Neural progenitor cell (in vitro differentiated cells): ENCODE measurements around the gene ZBED2. TPM values are rescaled to one million over a fixed set of nuclear protein-coding genes. Genes with fewer than 3 reads are reported as not detected.

Source experiments
- DNase-seq: peaks from one replicate; pipeline ENCODE4 v3.0.0-alpha.2; 2016; ENCODE audit warnings: low spot score
- H2AFZ ChIP-seq: fragments of 200-600 bp; sonication (generic); replicated peaks from 2 replicates; pipeline ENCODE4 v1.6.1; 2016; ENCODE audit warnings: antibody characterized with exemption
- H3F3A ChIP-seq: fragments of 200-600 bp; sonication (generic); 2 replicates; pipeline ENCODE4 v1.6.1; 2016; ENCODE audit warnings: antibody characterized with exemption, low read depth
- H3K27ac ChIP-seq: fragments of 200-600 bp; sonication (generic); 2 replicates; pipeline ENCODE4 v1.5.1; 2016; ENCODE audit warnings: mild to moderate bottlenecking
- H3K27me3 ChIP-seq: fragments of 200-600 bp; sonication (generic); 2 replicates; pipeline ENCODE4 v1.6.1; 2016; ENCODE audit warnings: mild to moderate bottlenecking, moderate library complexity
- H3K36me3 ChIP-seq: fragments of 200-600 bp; sonication (generic); 2 replicates; pipeline ENCODE4 v1.5.1; 2016
- H3K4me1 ChIP-seq: fragments of 200-600 bp; sonication (generic); 2 replicates; pipeline ENCODE4 v1.6.1; 2016; ENCODE audit warnings: mixed run types
- H3K4me2 ChIP-seq: fragments of 200-600 bp; sonication (generic); 2 replicates; pipeline ENCODE4 v1.6.1; 2016
- H3K4me3 ChIP-seq: fragments of 200-600 bp; sonication (generic); 2 replicates; pipeline ENCODE4 v1.5.1; 2016
- H3K79me2 ChIP-seq: fragments of 200-600 bp; sonication (generic); 2 replicates; pipeline ENCODE4 v1.6.1; 2016; ENCODE audit warnings: low read depth
- H3K9ac ChIP-seq: fragments of 200-600 bp; sonication (generic); 2 replicates; pipeline ENCODE4 v1.6.1; 2016
- H3K9me3 ChIP-seq: fragments of 200-600 bp; sonication (generic); 2 replicates; pipeline ENCODE4 v1.5.1; 2016; ENCODE audit warnings: low read depth
- H4K20me1 ChIP-seq: fragments of 200-600 bp; sonication (generic); 2 replicates; pipeline ENCODE4 v1.6.1; 2016; ENCODE audit warnings: low read depth
- H3K27ac Mint-ChIP-seq: 3 replicates; pipeline ENCODE4 v1.8.0; 2021; ENCODE audit warnings: mixed read lengths
- H3K27me3 Mint-ChIP-seq: 2 replicates; pipeline ENCODE4 v1.8.0; 2022; ENCODE audit warnings: low read depth, mild to moderate bottlenecking, inconsistent platforms, moderate library complexity, mixed read lengths; ENCODE audit not compliant: insufficient read depth
- H3K36me3 Mint-ChIP-seq: 3 replicates; pipeline ENCODE4 v1.8.0; 2021; ENCODE audit warnings: mixed read lengths
- H3K4me1 Mint-ChIP-seq: 3 replicates; pipeline ENCODE4 v1.8.0; 2021; ENCODE audit warnings: mixed read lengths
- H3K4me3 Mint-ChIP-seq: 3 replicates; pipeline ENCODE4 v1.8.0; 2021; ENCODE audit warnings: mild to moderate bottlenecking, moderate library complexity, mixed read lengths
- H3K9me3 Mint-ChIP-seq: 3 replicates; pipeline ENCODE4 v1.8.0; 2020; ENCODE audit warnings: mixed read lengths
- CTCF ChIP-seq: fragments of 200-600 bp; sonication (generic); IDR thresholded peaks from 2 replicates; pipeline ENCODE4 v1.5.1; 2017; ENCODE audit warnings: antibody characterized with exemption, mild to moderate bottlenecking
- EZH2 ChIP-seq: fragments of 200-600 bp; sonication (generic); IDR thresholded peaks from 2 replicates; pipeline ENCODE4 v1.6.1; 2017; ENCODE audit warnings: antibody characterized with exemption, mild to moderate bottlenecking, moderate library complexity
- EZH2phosphoT487 ChIP-seq: fragments of 200-600 bp; sonication (generic); IDR thresholded peaks from 2 replicates; pipeline ENCODE4 v1.6.1; 2017; ENCODE audit warnings: antibody characterized with exemption
- total RNA-seq: library from RNA; depleted of rRNA; stranded (reverse); fragments of >200 nt; gene quantifications from 2 replicates; pipeline ENCODE4 v1.2.3, GENCODE V29; 2015; ENCODE audit warnings: low replicate concordance

The ZBED2 gene
- total RNA-seq, 1 donor from 2014 or later = not detected

DNA sequence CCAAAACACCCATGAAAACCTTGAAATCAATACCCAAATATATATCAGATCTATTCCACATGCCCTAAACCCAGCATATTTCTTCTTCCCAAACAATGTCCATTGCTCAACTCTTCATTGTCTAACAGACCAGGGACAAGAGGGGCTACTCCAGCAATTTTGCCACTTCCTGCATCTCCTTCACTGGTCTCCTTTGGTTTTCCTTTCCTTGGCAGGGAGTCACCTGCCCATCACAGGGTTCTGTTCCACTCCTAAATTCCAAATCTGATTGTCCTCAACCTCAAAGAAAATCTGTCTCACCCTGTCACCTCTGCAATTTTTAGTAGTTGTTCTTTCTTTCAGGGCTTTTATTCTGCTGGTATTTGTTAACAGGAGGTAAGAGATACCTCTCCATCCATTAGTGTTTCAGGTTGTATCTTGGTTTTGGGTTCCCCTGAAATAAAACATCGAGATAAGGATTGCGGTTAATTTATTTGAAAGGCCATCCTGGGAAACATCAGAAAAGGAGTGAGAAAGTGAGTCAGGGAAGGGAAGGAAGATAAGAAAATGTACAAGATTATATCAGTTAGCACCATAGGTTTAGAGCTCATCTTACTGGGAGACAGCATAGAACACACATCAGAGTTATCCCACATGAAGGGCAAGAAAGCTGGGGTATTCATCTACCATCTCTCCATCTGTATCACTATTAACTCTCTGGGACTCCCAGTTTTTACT is 13.6 kb downstream of the ZBED2 start:
- TF ChIP-seq EZH2 (no peak), CTCF (no peak)
- no peaks in the 10 kb centered on the region for H3F3A ChIP-seq
- H3K4me2 ChIP-seq = no peak overlapping the region
- H3K9me3 Mint-ChIP-seq = peaks cover 6% of the 10 kb centered on the region
- no peak overlapping the region for H2AFZ ChIP-seq
- H4K20me1 ChIP-seq = no peaks in the 10 kb centered on the region
- no peaks in the 10 kb centered on the region for H3K36me3 ChIP-seq
- DNase-seq = no peak
- no peaks in the 10 kb centered on the region for H3K36me3 Mint-ChIP-seq
- H3K27ac Mint-ChIP-seq = no peak overlapping the region
- no peak overlapping the region for H3K27ac ChIP-seq
- no peaks in the 10 kb centered on the region for H3K4me1 ChIP-seq
- H3K4me1 Mint-ChIP-seq = no peaks in the 10 kb centered on the region
- no peaks in the 10 kb centered on the region for H3K27me3 ChIP-seq
- no peaks in the 10 kb centered on the region for H3K79me2 ChIP-seq
- H3K27me3 Mint-ChIP-seq = peaks cover 2% of the 10 kb centered on the region
- H3K4me3 ChIP-seq = no peak overlapping the region
- no peak overlapping the region for H3K4me3 Mint-ChIP-seq
- H3K9ac ChIP-seq = no peak overlapping the region
- no peaks in the 10 kb centered on the region for H3K9me3 ChIP-seq

DNA sequence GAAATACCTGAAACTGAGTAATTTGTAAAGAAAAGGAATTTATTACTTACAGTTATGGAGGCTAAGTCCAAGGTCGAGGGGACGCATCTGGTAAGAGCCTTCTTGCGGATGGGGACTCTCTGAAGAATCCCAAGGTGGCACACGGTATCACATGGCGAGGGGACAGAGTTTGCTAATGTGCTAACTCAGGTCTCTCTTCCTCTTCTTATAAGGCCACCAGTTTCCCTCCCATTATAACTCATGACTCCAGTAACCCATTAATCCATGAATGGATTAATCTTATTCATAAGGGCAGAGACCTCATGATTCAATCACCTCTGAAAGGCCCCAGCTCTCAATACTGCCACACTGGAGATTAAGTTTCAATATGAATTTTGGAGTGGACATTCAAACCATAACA is 15.7 kb downstream of the ZBED2 start:
- Histone ChIP-seq H3K9me3 (no peaks in the 10 kb centered on the region), H3K27me3 (no peaks in the 10 kb centered on the region), H3K27ac (no peak overlapping the region), H2AFZ (no peak overlapping the region), H3K4me1 (no peaks in the 10 kb centered on the region), H4K20me1 (no peaks in the 10 kb centered on the region), H3K36me3 (no peaks in the 10 kb centered on the region), H3F3A (no peaks in the 10 kb centered on the region), H3K4me2 (no peak overlapping the region), H3K4me3 (no peak overlapping the region), H3K79me2 (no peaks in the 10 kb centered on the region), H3K9ac (no peak overlapping the region)
- no peak for TF ChIP-seq EZH2
- TF ChIP-seq CTCF = no peak
- TF ChIP-seq EZH2phosphoT487 = no peak
- Mint-ChIP-seq H3K4me1 (no peaks in the 10 kb centered on the region), H3K9me3 (peaks cover 4% of the 10 kb centered on the region), H3K4me3 (no peak overlapping the region), H3K27ac (no peak overlapping the region), H3K27me3 (peaks cover 2% of the 10 kb centered on the region), H3K36me3 (no peaks in the 10 kb centered on the region)
- no peak for DNase-seq

- Histone ChIP-seq H3K9me3 (no peaks in the 10 kb centered on the region), H3K79me2 (no peaks in the 10 kb centered on the region), H3K27ac (no peak overlapping the region), H3K27me3 (no peaks in the 10 kb centered on the region), H4K20me1 (no peaks in the 10 kb centered on the region), H3K9ac (no peak overlapping the region), H3K4me3 (no peak overlapping the region), H3F3A (no peaks in the 10 kb centered on the region), H3K36me3 (no peaks in the 10 kb centered on the region), H3K4me2 (no peak overlapping the region), H2AFZ (no peak overlapping the region), H3K4me1 (no peaks in the 10 kb centered on the region)
- Mint-ChIP-seq H3K4me1 (no peaks in the 10 kb centered on the region), H3K9me3 (peaks cover under 1% of the 10 kb centered on the region), H3K4me3 (no peak overlapping the region), H3K36me3 (no peaks in the 10 kb centered on the region), H3K27me3 (peaks cover 2% of the 10 kb centered on the region), H3K27ac (no peak overlapping the region)
- no peak for DNase-seq
- TF ChIP-seq EZH2phosphoT487 (no peak), CTCF (no peak), EZH2 (no peak)
Measured at GRCh38 chr3:111578867-111579266, 16.3 kb downstream of the ZBED2 start.
